Stimulated activated effector memory CD8-positive, alpha-beta T cell treated with anti-CD3 and anti-CD28 coated beads, Interleukin-12 subunit alpha, Interleukin-12 subunit beta, amount 100 ng/mL, for 72 hours (primary cell): ENCODE data around the gene MLYCD.

Source experiments
- ATAC-seq: fragments of 150-1000 bp; cut with Tn5 transposase; 2 replicates; pipeline ENCODE4 v1.10.0; 2021
- DNase-seq, 2 donors: peaks; one replicate each; pipeline ENCODE4 v3.0.0; 2021 to 2022; ENCODE audit warnings: low spot score in 2 of 2
- H3K27ac Mint-ChIP-seq: one replicate; pipeline ENCODE4 v1.8.0; 2022; ENCODE audit warnings: mild to moderate bottlenecking, mixed read lengths
- H3K36me3 Mint-ChIP-seq: one replicate; pipeline ENCODE4 v1.8.0; 2022; ENCODE audit warnings: mild to moderate bottlenecking, mixed read lengths
- H3K4me1 Mint-ChIP-seq: one replicate; pipeline ENCODE4 v1.8.0; 2022; ENCODE audit warnings: mixed read lengths
- H3K4me3 Mint-ChIP-seq: one replicate; pipeline ENCODE4 v1.8.0; 2022; ENCODE audit warnings: mild to moderate bottlenecking, mixed read lengths
- H3K9me3 Mint-ChIP-seq: one replicate; pipeline ENCODE4 v1.8.0; 2022; ENCODE audit warnings: mixed read lengths

Gene MLYCD

DNA sequence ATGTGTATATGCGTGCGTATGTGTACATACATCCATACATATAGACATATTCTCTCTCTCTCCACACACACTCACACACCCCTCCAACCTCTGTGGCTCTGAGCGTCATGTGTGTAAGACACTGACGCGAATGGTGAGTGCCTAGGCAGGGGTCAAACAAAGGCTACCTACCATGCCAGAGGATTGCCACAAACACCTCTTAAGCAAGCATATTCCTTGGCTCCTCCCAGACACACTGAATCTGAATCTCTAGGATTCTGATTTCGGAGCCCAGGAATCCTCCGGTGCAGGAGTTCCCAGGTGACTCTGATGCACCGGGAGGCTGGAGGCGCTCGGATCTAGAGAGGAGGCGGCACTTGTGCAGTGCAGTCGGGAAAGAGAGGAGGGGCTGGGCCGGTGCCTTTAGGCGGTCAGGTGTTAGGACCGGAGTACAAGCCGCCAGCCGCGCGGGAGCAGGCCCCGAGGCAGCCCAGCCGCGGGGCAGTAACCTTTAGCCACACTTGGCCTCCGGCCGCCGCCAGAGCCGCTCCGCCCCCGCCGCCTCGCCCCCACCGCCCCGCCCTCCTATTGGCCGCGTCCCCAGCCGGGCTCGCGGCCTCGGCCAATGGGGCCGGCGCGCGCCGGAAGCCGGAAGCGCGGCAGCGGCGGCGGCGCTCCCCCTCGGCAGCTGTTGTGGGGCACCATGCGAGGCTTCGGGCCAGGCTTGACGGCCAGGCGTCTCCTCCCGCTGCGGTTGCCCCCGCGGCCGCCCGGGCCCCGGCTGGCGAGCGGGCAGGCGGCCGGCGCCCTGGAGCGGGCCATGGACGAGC is at the start of gene MLYCD:
Gene MLYCD, plus strand, starts transcription at position 653 of the 809 bp plus-strand sequence. Its CDS starts 30 bp downstream, at position 683.
- DNase-seq = peak; percentile 65 to 81
- peak within 1 kb of the TSS; percentile 81 for H3K4me3 Mint-ChIP-seq
- peak within 1 kb of the TSS; percentile 76 for H3K27ac Mint-ChIP-seq
- H3K4me1 Mint-ChIP-seq = peaks cover 38% of the 10 kb centered on the region
- peak; percentile 95 for ATAC-seq
- H3K36me3 Mint-ChIP-seq = no peaks in the 10 kb centered on the region
- no peaks in the 10 kb centered on the region for H3K9me3 Mint-ChIP-seq

DNA sequence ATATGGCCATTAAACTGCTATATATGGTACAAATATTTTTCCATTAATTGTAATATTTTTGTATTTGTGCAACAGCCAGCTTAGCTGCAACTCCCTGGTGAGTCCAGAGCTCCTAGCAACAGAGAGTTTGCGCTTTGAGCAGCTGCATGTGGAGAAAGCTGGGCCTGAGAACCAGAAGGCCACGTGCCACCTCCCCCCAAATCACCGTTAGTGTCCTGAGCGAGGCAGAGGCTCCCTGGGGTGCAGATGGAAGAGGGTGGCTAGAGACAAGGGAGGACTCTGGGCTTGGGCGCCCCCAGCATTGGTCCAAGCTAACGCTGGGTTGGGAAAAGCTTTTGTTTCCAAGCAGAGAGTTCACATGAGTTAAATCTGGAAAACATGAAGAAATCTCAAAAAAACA is 49.5 kb upstream of the MLYCD start:
- H3K36me3 Mint-ChIP-seq = no peaks in the 10 kb centered on the region
- ATAC-seq (no peak), DNase-seq (no peak)
- H3K4me1 Mint-ChIP-seq = no peaks in the 10 kb centered on the region
- H3K4me3 Mint-ChIP-seq = no peak overlapping the region
- H3K27ac Mint-ChIP-seq = no peak overlapping the region
- no peaks in the 10 kb centered on the region for H3K9me3 Mint-ChIP-seq

DNA sequence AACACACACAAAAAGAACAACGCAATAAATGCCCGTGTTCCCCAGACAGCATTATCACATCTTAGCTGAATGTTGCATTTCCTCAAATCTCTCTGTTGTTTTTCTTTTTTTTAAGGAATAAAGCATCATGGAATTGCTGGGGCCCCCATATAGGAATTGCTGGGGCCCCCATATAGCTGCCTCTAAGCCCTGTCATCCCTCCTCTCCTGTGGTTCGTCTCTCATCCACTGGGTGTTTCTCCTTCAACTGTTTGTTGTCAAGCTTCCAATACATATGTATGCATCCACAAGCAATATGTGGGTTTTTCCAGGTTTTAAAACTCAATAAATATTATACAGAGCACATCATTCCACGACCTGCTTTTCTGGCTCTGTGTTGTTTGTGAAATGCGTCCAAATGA is 48.0 kb upstream of the MLYCD start:
- ATAC-seq (no peak), DNase-seq (no peak)
- no peaks in the 10 kb centered on the region for H3K9me3 Mint-ChIP-seq
- no peaks in the 10 kb centered on the region for H3K4me1 Mint-ChIP-seq
- no peaks in the 10 kb centered on the region for H3K36me3 Mint-ChIP-seq
- no peak overlapping the region for H3K4me3 Mint-ChIP-seq
- H3K27ac Mint-ChIP-seq = no peak overlapping the region

DNA sequence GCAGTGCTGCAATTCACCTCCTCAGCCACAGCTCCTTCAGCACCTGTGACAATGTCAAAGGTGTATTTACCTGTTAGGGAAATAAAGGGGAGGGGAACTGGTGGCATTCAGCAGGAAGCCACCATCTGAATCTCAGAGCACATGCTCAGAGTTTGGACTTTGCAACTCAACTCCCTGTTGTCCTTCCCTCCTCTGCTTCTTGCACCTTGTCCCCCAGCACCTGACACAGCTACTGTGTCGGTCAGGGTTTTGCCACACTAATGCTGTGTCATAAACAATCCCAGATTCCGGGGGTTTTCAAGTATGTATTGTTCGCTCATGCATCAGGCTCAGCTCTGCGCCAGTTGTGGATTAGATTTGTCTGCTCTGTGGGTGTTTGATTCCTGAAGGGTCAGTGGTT is 47.4 kb upstream of the MLYCD start:
- no peaks in the 10 kb centered on the region for H3K9me3 Mint-ChIP-seq
- no peaks in the 10 kb centered on the region for H3K4me1 Mint-ChIP-seq

GRCh38 chr16:83852774-83853173 is 46.1 kb upstream of the MLYCD start:
- Mint-ChIP-seq H3K36me3 (no peaks in the 10 kb centered on the region), H3K4me1 (no peaks in the 10 kb centered on the region), H3K27ac (no peak overlapping the region), H3K4me3 (no peak overlapping the region), H3K9me3 (no peaks in the 10 kb centered on the region)
- DNase-seq = no peak
- no peak for ATAC-seq

More for the DNA sequence above, 47.4 kb upstream of the MLYCD start:
- Mint-ChIP-seq H3K4me3 (no peak overlapping the region), H3K36me3 (no peaks in the 10 kb centered on the region), H3K27ac (no peak overlapping the region)
- DNase-seq = no peak
- no peak for ATAC-seq

DNA sequence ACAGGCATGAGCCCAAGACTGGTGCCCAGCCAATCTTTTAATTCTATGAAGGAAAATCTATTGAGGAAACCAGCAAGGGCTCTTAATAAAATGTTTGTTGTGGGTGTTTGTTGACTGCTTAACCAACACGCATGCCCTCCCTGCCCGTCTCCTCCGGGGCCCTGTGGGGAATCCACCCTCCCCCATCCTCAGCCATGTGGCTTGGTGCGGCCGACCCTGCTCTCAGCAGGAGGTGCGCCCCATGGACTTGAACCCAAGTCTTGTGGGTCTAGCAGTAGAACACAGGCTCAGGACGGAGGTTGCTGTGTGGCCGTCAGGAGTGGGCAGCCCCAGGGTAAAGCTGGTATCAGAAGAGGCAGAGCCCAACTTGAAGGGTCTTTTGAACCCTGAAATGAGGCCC is 45.1 kb upstream of the MLYCD start:
- H3K4me1 Mint-ChIP-seq = no peaks in the 10 kb centered on the region
- H3K4me3 Mint-ChIP-seq = no peak overlapping the region
- H3K9me3 Mint-ChIP-seq = no peaks in the 10 kb centered on the region
- H3K27ac Mint-ChIP-seq = no peak overlapping the region
- DNase-seq = no peak
- no peaks in the 10 kb centered on the region for H3K36me3 Mint-ChIP-seq
- ATAC-seq = no peak

DNA sequence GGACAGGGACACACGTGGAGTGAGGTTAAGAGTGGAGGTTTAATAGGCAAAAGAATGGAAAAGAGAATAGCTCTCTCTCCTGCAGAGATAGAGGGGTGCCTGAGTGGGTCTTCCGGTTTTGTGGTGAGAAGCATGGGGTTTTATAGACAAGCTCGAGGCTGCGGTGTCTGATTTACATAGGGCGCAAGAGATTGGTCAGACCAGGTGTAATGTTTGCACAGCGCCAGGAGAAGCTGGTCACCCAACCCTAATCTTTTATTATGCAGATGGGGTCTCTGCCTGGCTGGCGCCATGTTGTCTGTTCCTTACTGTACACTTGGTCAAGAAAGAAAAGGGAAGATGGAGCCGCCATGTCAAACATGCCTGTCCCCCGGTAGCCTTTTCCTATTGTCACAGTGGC is 44.5 kb upstream of the MLYCD start:
- DNase-seq (no peak), ATAC-seq (no peak)
- Mint-ChIP-seq H3K36me3 (no peaks in the 10 kb centered on the region), H3K4me1 (no peaks in the 10 kb centered on the region), H3K4me3 (no peak overlapping the region), H3K27ac (no peak overlapping the region), H3K9me3 (no peaks in the 10 kb centered on the region)

DNA sequence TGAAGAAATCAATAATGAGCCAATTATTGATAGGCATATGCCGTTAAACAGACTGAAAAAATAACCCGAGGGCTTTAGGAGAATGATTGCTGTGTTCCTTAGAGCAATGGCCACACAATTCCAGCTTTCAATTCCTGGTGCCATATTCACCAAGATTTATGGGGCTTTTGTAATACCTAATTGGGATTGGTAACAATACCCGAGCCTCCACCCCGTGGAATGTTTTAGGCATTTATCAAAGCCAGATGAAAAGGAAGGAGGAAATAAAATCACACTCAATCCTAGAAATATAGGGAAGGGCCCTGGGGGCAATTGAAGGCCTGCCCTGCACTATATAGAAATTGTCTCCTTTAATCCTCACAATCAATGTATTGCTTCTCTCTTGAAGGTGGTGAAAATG is 42.1 kb upstream of the MLYCD start:
- ATAC-seq (no peak), DNase-seq (no peak)
- H3K9me3 Mint-ChIP-seq = no peaks in the 10 kb centered on the region
- H3K4me1 Mint-ChIP-seq = no peaks in the 10 kb centered on the region
- H3K36me3 Mint-ChIP-seq = no peaks in the 10 kb centered on the region
- H3K27ac Mint-ChIP-seq = no peak overlapping the region
- no peak overlapping the region for H3K4me3 Mint-ChIP-seq

- no peak for DNase-seq
- no peak overlapping the region for H3K27ac Mint-ChIP-seq
- H3K9me3 Mint-ChIP-seq = peaks cover 4% of the 10 kb centered on the region
- ATAC-seq = no peak
- no peaks in the 10 kb centered on the region for H3K4me1 Mint-ChIP-seq
- no peak overlapping the region for H3K4me3 Mint-ChIP-seq
- H3K36me3 Mint-ChIP-seq = no peaks in the 10 kb centered on the region
Observed at GRCh38 chr16:83859265-83859664, 39.6 kb upstream of the MLYCD start.

DNA sequence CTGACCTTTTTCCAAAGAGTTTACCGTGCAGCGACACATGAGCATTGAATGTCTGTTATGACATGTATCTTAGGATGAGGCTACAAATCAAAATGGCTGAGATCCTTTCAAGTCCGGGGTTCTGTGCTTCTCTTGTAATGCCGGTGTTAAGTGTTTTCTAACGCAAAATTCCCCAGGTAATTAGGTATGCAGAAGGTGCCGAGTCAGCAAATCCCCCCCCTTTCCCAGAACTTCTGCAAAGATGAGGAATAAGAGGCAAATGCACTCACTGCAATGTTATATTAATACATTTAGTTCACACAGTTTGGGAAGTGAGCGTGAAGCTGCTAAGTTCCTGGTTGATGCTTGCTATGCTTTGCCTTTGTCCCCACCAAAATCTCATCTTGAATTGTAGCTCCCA is 36.3 kb upstream of the MLYCD start:
- H3K36me3 Mint-ChIP-seq = no peaks in the 10 kb centered on the region
- DNase-seq = no peak
- H3K9me3 Mint-ChIP-seq = peaks cover 11% of the 10 kb centered on the region
- no peaks in the 10 kb centered on the region for H3K4me1 Mint-ChIP-seq
- ATAC-seq = no peak
- H3K4me3 Mint-ChIP-seq = no peak overlapping the region
- no peak overlapping the region for H3K27ac Mint-ChIP-seq

GRCh38 chr16:83863682-83864081 is 35.2 kb upstream of the MLYCD start:
- ATAC-seq = no peak
- no peaks in the 10 kb centered on the region for H3K36me3 Mint-ChIP-seq

DNA sequence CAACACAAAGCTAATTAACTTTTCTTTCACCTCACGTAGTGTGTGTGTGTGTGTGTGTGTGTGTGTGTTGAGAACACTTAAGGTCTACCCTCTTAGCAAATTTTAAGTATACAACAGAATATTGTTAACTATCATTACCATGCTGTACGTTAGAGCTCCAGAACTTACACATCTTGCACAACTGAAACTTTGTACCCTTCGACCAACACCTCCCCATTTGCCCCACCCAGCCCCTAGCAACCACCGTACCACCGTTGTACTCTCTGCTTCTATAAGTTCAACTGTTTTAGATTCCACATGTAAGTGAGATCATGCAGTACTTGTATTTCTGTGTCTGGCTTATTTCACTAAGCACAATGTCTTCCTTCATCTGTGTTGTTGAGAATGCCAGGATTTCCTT is 28.1 kb upstream of the MLYCD start:
- DNase-seq = no peak

More at GRCh38 chr16:83863682-83864081, 35.2 kb upstream of the MLYCD start:
- H3K9me3 Mint-ChIP-seq = peaks cover 11% of the 10 kb centered on the region
- no peaks in the 10 kb centered on the region for H3K4me1 Mint-ChIP-seq
- no peak overlapping the region for H3K4me3 Mint-ChIP-seq
- DNase-seq = no peak
- H3K27ac Mint-ChIP-seq = no peak overlapping the region

DNA sequence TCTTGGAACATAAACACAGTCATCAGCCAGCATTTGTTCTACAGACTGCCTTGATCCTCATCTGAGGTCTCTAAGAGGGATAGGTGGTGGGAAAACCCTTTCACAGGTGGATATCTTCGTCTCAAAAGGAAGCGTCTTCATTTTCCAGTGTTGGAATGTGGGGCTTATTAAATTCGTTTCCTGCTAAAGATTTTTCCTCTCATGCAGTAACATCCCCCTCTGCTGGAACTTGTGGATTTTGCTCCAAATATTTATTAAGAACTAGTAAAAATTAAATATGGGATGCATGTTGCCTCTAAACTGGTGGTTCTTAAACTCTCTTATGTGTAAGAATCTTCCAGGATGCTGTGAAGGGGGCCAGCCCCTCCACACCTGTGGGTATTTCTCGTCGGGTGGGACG is 20.1 kb upstream of the MLYCD start:
- H3K4me1 Mint-ChIP-seq = no peaks in the 10 kb centered on the region

More for the DNA sequence above, 28.1 kb upstream of the MLYCD start:
- H3K9me3 Mint-ChIP-seq = peaks cover 7% of the 10 kb centered on the region
- no peak for ATAC-seq
- no peaks in the 10 kb centered on the region for H3K36me3 Mint-ChIP-seq
- H3K4me3 Mint-ChIP-seq = no peak overlapping the region
- H3K27ac Mint-ChIP-seq = no peak overlapping the region
- H3K4me1 Mint-ChIP-seq = no peaks in the 10 kb centered on the region

DNA sequence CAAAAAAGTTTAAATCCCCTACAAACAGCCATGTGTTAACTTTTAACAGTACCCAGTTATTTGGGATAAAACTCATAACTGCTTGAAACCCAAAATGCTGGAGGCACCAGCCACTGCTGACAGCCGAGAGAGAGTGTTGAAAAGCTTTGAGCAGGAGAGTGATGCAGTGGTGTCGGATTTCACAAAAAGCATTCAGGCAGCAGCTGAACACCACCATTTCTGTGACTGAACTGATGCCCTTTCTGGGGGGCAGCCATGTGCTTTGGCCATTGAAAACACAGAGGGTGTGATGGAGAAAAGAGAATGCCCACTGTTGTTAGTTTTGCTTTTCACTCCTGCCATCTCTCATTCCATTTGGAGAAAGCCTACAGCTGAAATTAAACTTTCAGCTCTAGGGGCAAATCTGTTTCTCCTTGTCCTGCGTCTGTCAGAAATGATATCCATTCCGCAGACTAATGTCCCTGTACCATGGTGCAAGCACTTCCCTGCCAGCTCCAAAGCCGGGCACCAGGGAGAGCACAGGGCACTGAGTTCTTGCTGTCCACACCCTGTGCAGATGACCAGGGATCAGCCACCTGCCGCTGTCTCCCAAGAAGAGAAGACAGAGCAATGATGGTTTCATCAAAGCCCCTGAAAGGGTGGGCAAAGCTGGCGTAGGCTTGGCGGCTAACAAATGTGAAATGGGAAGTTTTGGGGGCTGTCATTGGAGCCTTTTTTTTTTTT is 16.6 kb upstream of the MLYCD start:
- no peak overlapping the region for H3K4me3 Mint-ChIP-seq
- H3K4me1 Mint-ChIP-seq = no peaks in the 10 kb centered on the region
- ATAC-seq (no peak), DNase-seq (no peak)
- H3K36me3 Mint-ChIP-seq = no peaks in the 10 kb centered on the region
- H3K27ac Mint-ChIP-seq = no peak overlapping the region
- no peaks in the 10 kb centered on the region for H3K9me3 Mint-ChIP-seq

More for the DNA sequence above, 20.1 kb upstream of the MLYCD start:
- no peaks in the 10 kb centered on the region for H3K36me3 Mint-ChIP-seq
- no peak for DNase-seq
- H3K27ac Mint-ChIP-seq = no peak overlapping the region
- H3K9me3 Mint-ChIP-seq = no peaks in the 10 kb centered on the region
- no peak overlapping the region for H3K4me3 Mint-ChIP-seq
- no peak for ATAC-seq

- Mint-ChIP-seq H3K9me3 (no peaks in the 10 kb centered on the region), H3K27ac (no peak overlapping the region), H3K4me3 (no peak overlapping the region), H3K4me1 (no peaks in the 10 kb centered on the region), H3K36me3 (no peaks in the 10 kb centered on the region)
- ATAC-seq (no peak), DNase-seq (no peak)
Observed at GRCh38 chr16:83886199-83886971, 12.5 kb upstream of the MLYCD start.
